DMS79 treated with DMSO at 0.1 percent for 48 hours (cell line): ENCODE data around the gene EHD4.
A peak's percentile ranks its signal among the peaks of the same experiment; 100 is the strongest.

Source experiments
- DNase-seq: peaks from one replicate; lab custom pipeline; 2025; lab: John Stamatoyannopoulos, UW

The EHD4 gene

DNA sequence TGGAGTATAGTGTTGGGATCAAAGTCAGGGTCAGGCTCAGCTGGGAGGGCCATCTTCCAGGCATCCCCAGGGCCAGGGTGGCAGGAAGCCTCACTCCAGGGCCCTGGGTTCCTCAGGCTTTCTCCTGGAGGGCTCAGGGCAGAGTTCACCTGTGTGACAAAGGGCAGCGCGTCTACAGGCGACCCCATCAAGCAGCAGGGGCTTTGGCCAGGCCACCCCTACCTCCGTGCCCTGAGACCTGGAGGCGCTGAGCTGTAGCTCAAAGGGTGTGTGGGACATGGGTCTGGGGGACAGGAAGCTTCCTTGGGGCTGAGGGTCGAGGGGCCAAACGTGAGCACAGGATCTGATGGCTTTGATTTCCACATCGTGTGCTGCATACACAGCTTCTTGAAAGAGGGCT, 91.3 kb downstream of the EHD4 start:
- no peak for DNase-seq

GRCh38 chr15:41880156-41880877, 92.0 kb downstream of the EHD4 start:
- no peak for DNase-seq

GRCh38 chr15:41879321-41879845, 93.0 kb downstream of the EHD4 start:
- DNase-seq, result no peak

DNA sequence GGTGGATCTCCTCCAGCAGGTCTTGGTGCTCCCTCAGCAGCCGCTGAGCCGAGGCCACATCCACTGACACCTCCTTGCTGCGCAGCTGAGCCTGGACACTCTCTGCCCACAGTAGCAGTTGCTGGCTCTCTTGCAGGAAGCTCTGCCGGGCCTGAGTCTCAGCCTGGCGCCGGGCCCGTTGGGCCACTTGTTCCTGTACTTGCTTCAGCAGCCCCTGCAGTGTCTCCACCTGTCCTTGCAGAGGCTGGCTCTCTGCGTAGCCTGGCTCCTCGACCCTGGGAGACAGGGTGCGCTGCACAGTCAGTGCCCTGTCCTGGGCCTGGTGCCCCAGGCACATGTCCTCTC, 94.0 kb downstream of the EHD4 start:
- peak; percentile 61 for DNase-seq

GRCh38 chr15:41877631-41878354, 94.6 kb downstream of the EHD4 start:
- peak; percentile 45 for DNase-seq

GRCh38 chr15:41876689-41877088, 95.7 kb downstream of the EHD4 start:
- DNase-seq, result no peak

DNA sequence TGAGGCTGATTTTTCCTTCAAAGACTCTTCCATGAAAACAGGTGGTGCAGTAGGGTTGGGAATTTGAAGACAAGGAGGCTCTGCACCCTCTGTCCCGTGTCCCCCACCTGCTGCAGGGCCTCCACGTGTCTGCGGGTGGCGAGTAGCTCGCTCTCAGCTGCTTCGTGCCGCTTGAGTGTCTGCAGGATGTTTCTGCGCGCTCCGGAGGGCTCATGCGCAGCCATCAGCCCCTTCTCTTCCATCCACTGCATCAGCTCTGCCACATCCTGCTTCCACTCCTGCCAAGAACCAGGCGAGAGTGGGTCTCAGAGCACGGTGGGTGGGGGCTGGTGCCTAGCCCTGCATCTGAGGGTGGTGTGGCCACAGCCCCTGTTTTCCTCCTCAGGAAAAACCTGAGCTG, 96.3 kb downstream of the EHD4 start:
- DNase-seq, result peak; percentile 51

DNA sequence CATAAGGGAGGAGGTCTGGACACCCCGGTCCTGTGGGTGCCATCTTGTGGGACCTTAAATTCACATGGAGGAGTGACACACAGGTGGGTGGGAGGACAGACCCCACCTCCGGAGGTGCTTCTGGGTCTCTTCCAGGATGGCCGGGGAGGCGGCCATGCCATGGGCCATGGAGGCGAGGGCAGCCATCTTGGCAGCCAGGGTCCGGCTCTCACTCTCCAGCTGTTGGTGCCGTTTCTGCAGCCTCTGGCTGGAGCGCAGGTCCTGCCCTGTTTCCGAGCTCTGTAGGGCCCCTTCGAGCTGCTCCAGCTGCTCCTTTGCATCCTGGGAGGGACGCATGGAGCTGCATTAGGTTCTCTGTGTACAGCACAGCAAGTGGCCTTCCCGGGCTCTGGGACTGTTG, 97.6 kb downstream of the EHD4 start:
- DNase-seq, result no peak

- DNase-seq, result peak; percentile 48
Measured at GRCh38 chr15:41873711-41874110, 98.6 kb downstream of the EHD4 start.

DNA sequence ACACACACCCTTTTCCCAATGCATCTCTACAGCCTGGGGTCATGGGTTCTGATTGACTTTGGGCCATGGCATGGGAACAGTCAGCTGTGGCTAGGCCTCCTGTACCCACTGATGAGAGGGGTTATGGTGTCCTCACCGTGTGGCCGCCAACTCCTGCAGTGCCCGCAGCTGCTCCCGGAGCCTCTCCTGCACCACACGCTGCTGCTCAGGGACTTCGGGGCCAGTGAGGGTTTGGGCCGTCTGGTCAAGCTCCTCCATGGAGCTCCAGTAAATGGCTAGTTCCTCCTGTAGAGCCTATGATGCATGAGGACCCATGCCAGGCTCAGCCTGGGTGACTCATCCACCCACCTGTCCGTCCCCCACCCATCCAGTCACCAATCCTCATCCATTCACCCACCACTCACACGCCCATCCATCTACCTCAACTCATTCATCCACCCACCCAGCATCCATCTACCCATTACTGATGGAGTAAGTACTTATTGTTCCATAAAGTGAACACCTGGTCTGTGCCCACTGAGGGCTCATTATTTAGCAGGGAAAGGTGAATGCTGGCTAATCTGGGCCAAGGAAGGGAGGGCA, 100.1 kb downstream of the EHD4 start:
- DNase-seq, result no peak

DNA sequence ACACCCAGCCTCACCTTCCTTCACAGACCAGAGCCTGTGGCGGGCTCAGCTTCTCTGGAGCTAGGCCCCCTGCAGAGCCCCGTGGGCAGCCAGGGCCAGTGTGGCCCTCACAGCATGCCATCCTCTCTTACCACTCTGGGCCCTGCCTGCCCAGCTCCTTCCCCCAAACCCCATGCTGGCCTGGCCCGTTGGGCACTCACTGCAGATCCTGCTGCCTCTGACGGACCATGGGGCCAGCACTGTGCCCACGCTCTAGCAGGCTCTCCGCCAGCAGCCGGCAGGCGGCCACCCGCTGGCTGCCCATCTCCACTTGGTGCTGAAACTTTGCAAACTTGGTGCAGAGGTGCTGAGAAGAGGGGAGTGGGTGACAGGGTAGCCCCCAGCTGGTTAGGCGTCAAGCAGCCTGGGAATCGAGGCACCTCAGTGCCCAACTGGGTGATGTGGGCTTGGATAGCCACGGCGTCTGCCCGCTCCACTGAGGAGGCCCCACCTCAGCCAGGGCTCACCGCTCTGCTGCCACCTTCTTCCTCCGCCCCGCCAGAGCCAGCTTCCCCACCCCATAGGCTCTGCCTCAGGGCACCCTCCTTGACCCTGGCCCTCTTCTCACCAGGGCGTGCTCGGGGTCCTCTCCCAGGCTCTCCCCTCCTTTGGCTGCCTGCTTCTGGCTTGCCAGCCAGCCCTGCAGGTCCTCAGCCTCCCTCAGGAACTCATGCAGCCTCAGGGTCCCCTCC, 101.0 kb downstream of the EHD4 start:
- no peak for DNase-seq

GRCh38 chr15:41870689-41871081, 101.7 kb downstream of the EHD4 start:
- DNase-seq, result no peak

DNA sequence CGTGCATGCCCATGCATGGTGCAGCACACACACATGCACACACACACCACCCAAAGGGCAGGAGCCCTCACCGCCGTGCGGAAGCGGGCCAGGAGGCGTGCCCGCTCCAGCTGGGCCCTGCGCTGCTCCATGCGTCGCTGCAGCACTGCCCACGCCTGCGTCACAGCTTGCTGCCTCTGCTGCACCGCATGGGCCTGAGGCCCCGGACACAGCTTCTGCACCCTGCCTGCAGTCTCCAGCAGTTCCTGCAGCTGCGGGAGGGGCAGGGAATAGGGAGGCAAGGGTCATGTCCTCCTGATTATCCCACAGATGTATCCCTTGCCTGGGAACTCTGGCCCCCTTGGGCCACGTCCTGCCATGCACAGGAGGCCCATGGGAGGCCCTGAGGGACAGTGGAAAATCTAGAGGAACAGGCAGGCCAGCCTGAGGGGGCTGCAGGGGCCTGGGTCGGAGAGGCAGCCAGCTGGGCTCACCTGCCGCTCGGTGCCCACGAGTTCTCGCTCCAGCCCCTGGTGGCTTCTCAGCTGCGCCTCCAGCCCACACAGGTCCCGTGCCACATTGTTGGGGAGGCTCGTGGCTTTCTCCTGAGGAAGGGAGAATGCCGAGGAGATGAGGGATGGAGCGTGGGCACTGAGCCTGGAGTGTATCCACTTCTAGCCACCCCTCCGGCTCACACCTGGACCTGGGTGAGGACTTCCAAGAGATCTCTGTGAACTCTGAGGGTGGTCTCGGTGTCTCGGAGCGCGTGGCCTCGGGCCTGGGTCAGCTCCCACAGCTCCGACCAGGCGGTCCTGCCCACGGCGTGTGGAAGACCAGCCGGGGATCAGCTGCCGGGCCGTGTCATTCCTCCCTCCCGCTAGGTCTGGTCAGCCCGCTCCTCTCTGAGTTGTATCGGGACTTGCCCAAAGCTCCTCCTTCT, 102.3 kb downstream of the EHD4 start:
- no peak for DNase-seq

- DNase-seq, result no peak
Measured at GRCh38 chr15:41868321-41868720, 104.0 kb downstream of the EHD4 start.

- DNase-seq, result no peak
Measured at GRCh38 chr15:41866872-41867579, 105.3 kb downstream of the EHD4 start.

DNA sequence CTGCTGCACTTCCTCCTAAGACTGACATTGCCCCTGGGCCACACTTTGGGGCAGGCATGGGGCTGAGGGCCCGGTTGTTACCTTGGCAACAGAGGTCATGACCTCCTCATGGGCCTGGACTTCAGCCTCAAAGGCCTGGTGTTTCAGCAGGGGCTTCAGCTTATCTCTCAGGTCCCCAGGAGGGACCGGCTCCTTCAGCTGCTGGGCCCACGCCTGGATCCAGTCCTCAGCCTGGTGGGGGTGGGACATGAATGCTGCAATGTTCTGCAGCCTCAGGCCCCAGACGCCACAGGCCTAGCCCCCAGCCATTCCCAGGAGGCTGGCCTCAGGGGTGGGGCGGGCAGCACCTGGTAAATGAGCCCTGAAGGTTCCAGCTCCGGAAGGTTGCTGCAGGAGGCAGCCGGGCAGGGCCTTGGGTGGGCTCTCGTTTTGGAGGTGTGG, 106.1 kb downstream of the EHD4 start:
- no peak for DNase-seq

GRCh38 chr15:41865490-41866055, 106.8 kb downstream of the EHD4 start:
- DNase-seq, result no peak

DNA sequence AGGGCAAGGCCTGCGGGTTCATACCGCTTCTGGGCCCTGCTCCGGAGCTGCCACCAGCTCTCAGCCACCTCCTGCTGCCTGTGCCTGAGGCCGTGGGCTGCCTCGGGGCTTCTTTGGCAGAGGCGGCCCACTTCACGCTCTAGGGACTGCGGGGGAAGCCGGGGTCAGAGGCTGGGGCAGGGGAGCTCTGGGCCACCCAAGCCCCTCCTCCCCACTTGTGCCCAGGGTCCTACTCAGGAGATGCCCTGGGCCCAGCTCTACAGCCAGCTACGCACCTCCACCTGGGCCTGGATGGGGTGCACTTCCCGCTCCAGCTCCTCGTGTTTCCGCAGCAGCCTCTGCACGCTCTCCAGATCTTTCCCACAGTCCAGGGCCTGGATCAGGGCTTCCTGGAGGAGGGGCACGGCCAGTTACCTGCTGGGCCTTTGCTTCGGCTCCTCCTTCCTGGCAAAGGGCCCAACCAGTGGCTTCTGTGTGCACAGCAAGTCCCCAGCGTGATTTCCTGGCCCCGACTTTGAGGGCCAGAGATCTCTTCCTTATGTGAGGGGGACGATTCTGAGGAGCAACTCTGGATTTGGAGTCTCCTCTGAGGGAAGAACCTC, 109.7 kb downstream of the EHD4 start:
- no peak for DNase-seq

DNA sequence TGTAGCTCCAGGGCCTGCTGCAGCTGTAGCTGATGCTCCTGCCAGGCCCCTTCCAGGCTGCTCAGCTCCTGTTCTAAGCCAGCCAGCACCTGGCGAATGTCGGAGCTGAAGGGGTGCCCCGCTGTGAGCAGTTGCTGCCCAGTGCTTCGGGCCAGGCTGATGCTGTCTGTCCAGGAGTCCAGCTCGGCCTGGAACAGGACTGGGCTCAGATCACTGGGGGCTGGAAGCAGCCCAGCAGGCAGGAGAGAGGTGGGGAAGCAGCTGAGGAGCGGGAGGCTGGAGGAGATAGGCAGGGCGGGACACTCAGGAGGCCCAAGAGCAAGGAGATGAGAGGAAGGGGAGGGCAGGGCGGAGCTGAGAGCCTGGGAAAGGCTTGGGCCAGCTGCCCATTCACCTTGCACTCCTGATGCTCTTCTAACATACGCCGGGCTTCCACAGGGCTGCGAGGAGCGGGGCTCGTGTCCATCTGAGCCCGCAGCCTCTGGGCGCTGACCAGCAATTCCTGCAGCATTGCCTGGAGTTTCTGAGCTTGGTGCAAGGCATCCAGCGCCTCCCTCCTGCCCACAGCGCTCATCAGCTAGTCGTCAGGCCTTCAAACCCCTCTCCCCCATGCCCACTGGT, 110.5 kb downstream of the EHD4 start:
- DNase-seq, result no peak
